WERI-Rb-1 (cell line): ENCODE results near the gene GFPT1.

Experiments
- DNase-seq: peaks from one replicate; pipeline ENCODE4 v3.0.0-alpha.2; 2020
- H3K27ac ChIP-seq: fragments of 250-450 bp; sonication (Bioruptor Pico); 2 replicates; pipeline ENCODE4 v1.5.1; 2020; ENCODE audit warnings: mild to moderate bottlenecking, moderate library complexity
- H3K27me3 ChIP-seq: fragments of 250-450 bp; sonication (Bioruptor Pico); 2 replicates; pipeline ENCODE4 v1.5.1; 2021; ENCODE audit warnings: mild to moderate bottlenecking, low read depth, moderate library complexity; ENCODE audit not compliant: insufficient read depth, severe bottlenecking
- H3K36me3 ChIP-seq: fragments of 250-450 bp; sonication (Bioruptor Pico); 2 replicates; pipeline ENCODE4 v1.5.1; 2020; ENCODE audit warnings: mild to moderate bottlenecking, moderate library complexity
- H3K4me3 ChIP-seq: 2 replicates; pipeline ENCODE4 v1.5.1; 2011; ENCODE audit warnings: low read depth, mild to moderate bottlenecking, control low read depth, low read length
- H3K9me3 ChIP-seq: fragments of 250-450 bp; sonication (Bioruptor Pico); 2 replicates; pipeline ENCODE4 v1.5.1; 2021; ENCODE audit warnings: mild to moderate bottlenecking, moderate library complexity; ENCODE audit not compliant: severe bottlenecking
- TF ChIP-seq, protein P1 (sequence below): IDR thresholded peaks from 2 replicates; pipeline ENCODE4 v1.5.1; 2011; ENCODE audit warnings: low read depth, mild to moderate bottlenecking, control low read depth, inconsistent platforms, low read length

The GFPT1 gene

DNA sequence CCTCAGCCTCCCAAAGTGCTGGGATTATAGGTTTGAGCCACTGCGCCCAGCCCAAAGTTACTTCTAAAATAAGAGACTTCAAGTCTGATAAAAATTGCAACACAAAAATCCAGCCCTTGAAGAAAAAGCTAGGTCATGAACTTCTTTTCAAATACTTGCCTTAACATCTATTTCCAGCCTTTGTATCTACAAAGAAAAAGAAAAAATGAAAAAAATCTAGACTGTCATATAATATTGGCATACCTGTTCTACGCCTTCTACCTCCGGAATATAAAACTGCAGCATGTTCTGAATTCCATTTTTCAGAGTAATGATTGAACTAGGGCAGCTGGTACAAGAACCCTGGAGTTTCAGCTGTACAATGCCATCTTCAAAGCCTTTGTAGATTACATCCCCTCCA lies 13.1 kb upstream of the GFPT1 start:
- TF ChIP-seq, protein P1, sequence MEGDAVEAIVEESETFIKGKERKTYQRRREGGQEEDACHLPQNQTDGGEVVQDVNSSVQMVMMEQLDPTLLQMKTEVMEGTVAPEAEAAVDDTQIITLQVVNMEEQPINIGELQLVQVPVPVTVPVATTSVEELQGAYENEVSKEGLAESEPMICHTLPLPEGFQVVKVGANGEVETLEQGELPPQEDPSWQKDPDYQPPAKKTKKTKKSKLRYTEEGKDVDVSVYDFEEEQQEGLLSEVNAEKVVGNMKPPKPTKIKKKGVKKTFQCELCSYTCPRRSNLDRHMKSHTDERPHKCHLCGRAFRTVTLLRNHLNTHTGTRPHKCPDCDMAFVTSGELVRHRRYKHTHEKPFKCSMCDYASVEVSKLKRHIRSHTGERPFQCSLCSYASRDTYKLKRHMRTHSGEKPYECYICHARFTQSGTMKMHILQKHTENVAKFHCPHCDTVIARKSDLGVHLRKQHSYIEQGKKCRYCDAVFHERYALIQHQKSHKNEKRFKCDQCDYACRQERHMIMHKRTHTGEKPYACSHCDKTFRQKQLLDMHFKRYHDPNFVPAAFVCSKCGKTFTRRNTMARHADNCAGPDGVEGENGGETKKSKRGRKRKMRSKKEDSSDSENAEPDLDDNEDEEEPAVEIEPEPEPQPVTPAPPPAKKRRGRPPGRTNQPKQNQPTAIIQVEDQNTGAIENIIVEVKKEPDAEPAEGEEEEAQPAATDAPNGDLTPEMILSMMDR = no peak
- Histone ChIP-seq H3K36me3 (peaks cover 46% of the 10 kb centered on the region), H3K27ac (no peak overlapping the region), H3K27me3 (no peaks in the 10 kb centered on the region), H3K9me3 (peaks cover 9% of the 10 kb centered on the region), H3K4me3 (no peak overlapping the region)
- no peak for DNase-seq

DNA sequence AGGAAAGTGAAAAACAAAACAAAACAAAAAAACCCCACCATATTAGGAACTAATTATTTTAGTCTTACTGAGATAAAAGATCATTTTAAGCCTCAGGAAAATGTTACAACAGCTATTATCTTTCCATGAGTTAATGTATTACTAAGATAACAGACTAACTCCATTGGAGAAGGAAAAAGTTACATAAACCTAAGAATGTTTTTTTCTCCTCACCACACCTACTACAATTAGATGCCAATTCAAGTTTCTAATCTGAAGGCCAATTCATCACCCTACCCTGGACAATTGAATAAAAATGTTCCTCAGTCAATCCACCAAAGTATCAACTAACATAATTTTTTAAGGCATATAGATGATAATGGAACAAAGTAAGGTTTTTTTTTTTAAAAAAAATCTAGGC lies 10.2 kb upstream of the GFPT1 start:
- TF ChIP-seq, protein P1 = no peak
- peaks cover 41% of the 10 kb centered on the region for H3K36me3 ChIP-seq
- no peaks in the 10 kb centered on the region for H3K27me3 ChIP-seq
- H3K4me3 ChIP-seq = no peak overlapping the region
- no peak overlapping the region for H3K27ac ChIP-seq
- H3K9me3 ChIP-seq = no peaks in the 10 kb centered on the region
- DNase-seq = no peak

DNA sequence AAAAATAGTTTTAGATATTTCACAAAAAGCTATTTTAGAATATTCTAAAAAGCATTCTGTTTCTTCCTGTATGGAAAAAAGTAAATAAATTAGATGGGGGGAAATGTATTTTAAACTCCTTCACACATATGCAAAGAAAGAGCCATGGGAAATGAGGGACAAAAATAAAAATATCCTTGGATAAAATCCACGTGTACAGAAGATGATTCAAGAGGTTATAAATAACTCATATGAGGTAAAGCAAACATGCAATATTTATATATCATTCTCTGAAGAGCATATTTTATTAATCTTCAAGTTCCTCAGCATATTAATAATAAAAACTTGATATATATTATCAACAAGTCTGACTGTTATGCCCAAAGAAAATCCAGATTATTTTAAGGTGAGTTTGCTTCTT lies 8.8 kb upstream of the GFPT1 start:
- Histone ChIP-seq H3K4me3 (no peak overlapping the region), H3K9me3 (no peaks in the 10 kb centered on the region), H3K27me3 (no peaks in the 10 kb centered on the region), H3K36me3 (peaks cover 40% of the 10 kb centered on the region), H3K27ac (no peak overlapping the region)
- TF ChIP-seq, protein P1 = no peak
- no peak for DNase-seq

DNA sequence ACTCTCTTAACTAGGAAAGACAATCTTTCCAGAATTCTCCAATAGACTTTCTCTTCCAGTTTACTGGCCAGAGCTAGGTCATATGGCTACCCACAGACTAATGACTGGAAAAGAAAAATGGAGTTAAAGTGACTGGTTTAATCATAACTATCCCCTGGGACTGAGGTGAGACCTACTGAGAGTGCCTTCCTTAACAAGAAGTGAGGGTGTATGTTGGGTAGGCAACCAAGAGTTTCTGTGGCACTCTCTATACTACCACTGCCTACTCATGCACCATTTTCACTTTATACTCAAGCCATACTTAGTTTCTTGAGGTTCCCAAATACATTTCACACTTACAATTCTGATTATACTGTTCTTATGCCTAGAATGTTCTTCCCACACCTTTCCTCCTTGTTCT lies 6.9 kb upstream of the GFPT1 start:
- TF ChIP-seq, protein P1 = no peak
- H3K27me3 ChIP-seq = no peaks in the 10 kb centered on the region
- no peak overlapping the region for H3K27ac ChIP-seq

DNA sequence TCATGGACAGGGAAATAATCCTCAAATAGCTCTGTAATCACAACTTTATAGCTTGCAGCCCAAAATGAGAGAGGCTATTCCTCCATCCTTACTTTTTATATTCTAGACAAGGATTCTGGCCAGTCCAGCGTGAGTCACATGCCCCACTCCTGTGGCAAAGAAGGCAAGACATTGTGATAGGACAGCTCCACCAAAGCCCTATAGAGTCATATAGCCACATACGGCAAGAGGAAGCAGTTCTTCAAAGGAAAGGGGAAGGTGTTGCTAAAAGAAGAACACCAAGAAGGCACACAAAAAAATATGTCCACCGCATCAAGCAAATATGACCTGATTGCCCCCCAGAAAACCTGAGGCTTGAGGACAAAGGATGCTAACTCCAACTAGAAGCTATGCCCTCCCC lies 3.4 kb upstream of the GFPT1 start:
- TF ChIP-seq, protein P1 = no peak
- H3K27me3 ChIP-seq = no peaks in the 10 kb centered on the region
- peaks cover 16% of the 10 kb centered on the region for H3K36me3 ChIP-seq
- no peaks in the 10 kb centered on the region for H3K9me3 ChIP-seq
- H3K4me3 ChIP-seq = no peak overlapping the region
- no peak overlapping the region for H3K27ac ChIP-seq
- no peak for DNase-seq

More for the DNA sequence above, 6.9 kb upstream of the GFPT1 start:
- Histone ChIP-seq H3K9me3 (no peaks in the 10 kb centered on the region), H3K36me3 (peaks cover 30% of the 10 kb centered on the region), H3K4me3 (no peak overlapping the region)
- no peak for DNase-seq

DNA sequence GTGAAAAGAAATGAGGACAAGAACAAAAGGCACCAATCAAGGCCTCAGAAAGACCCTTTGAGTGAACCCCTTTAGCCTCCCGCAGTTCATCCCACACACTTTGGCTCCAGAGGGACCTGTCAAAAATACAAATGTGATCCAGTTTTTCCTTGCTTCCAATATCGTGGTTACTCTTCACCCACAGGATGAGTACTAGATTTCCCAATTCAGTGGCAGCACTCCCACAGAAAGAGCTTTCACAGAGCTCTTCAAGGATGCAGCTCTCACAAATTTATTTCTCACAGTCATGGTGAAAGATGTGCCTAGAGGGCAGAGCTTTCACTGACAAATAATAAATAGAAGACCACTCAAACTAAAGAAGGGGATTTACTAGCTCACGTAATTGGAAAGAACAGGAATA lies 3.0 kb upstream of the GFPT1 start:
- H3K27ac ChIP-seq = no peak overlapping the region
- TF ChIP-seq, protein P1 = no peak
- peaks cover 14% of the 10 kb centered on the region; the same call in 1 of the 2 replicates for H3K36me3 ChIP-seq
- no peak overlapping the region for H3K4me3 ChIP-seq
- no peaks in the 10 kb centered on the region for H3K9me3 ChIP-seq
- DNase-seq = no peak
- H3K27me3 ChIP-seq = no peaks in the 10 kb centered on the region
